CD8-positive, alpha-beta memory T cell (primary cell): Measurements from ENCODE around the gene MMP28. TPM values are rescaled to one million over a fixed set of nuclear protein-coding genes. Genes with fewer than 3 reads are reported as not detected.

Experiments used
- polyA plus RNA-seq: library from polyadenylated mRNA; unstranded; fragments of 300-500 nt; fragmentation: Illumina TruSeq; gene quantifications from one replicate; pipeline ENCODE4 v1.2.3, GENCODE V29; 2021
- total RNA-seq, 2 experiments: library from RNA; stranded (reverse); gene quantifications; one replicate each; pipeline ENCODE4 v1.2.3, GENCODE V29; 2021

Gene MMP28
- total and polyA plus RNA-seq, 3 experiments from 2014 or later, result not detected

Other genes with a start within 250 kb of the MMP28 start
- under 1 TPM; 0.15 to 0.16 TPM for gene SLFN14, start 234.8 kb downstream of the MMP28 start, total RNA-seq
- 0.13 TPM for gene SLFN14, start 234.8 kb downstream of the MMP28 start, polyA plus RNA-seq
- 1 to 10 TPM; 8.3 to 8.5 TPM for gene PEX12, start 217.1 kb downstream of the MMP28 start, total RNA-seq
- gene PEX12, start 217.1 kb downstream of the MMP28 start, polyA plus RNA-seq, result 2.0 TPM
- 100 to 1,000 TPM; 163 to 178 TPM for gene AP2B1, start 208.3 kb downstream of the MMP28 start, total RNA-seq
- gene AP2B1, start 208.3 kb downstream of the MMP28 start, polyA plus RNA-seq, result 67.9 TPM
- under 1 TPM; 0.79 to 0.80 TPM for gene RASL10B, start 64.0 kb downstream of the MMP28 start, total RNA-seq
- 0.12 TPM for gene RASL10B, start 64.0 kb downstream of the MMP28 start, polyA plus RNA-seq
- gene GAS2L2, start 42.4 kb downstream of the MMP28 start, total RNA-seq, result under 1 TPM in 1 of 2 experiments, not detected in 1; 0.07 TPM
- not detected for gene GAS2L2, start 42.4 kb downstream of the MMP28 start, polyA plus RNA-seq
- not detected for gene C17orf50, start 34.8 kb downstream of the MMP28 start, total RNA-seq
- gene C17orf50, start 34.8 kb downstream of the MMP28 start, polyA plus RNA-seq, result not detected
- gene TAF15, start 13.8 kb upstream of the MMP28 start, total RNA-seq, result 100 to 1,000 TPM; 274 to 291 TPM
- 21.5 TPM for gene TAF15, start 13.8 kb upstream of the MMP28 start, polyA plus RNA-seq
- 1 to 10 TPM; 2.3 to 2.6 TPM for gene HEATR9, start 73.2 kb upstream of the MMP28 start, total RNA-seq
- gene HEATR9, start 73.2 kb upstream of the MMP28 start, polyA plus RNA-seq, result 0.55 TPM
- gene CCL5, start 84.7 kb upstream of the MMP28 start, total RNA-seq, result 100 to 1,000 TPM; 580 to 591 TPM
- gene CCL5, start 84.7 kb upstream of the MMP28 start, polyA plus RNA-seq, result 2,769 TPM
- 1 to 10 TPM; 2.5 to 3.1 TPM for gene RDM1, start 135.1 kb upstream of the MMP28 start, total RNA-seq
- 2.8 TPM for gene RDM1, start 135.1 kb upstream of the MMP28 start, polyA plus RNA-seq
- gene LYZL6, start 148.1 kb upstream of the MMP28 start, total RNA-seq, result not detected
- not detected for gene LYZL6, start 148.1 kb upstream of the MMP28 start, polyA plus RNA-seq
- gene CCL16, start 185.9 kb upstream of the MMP28 start, total RNA-seq, result not detected
- gene CCL16, start 185.9 kb upstream of the MMP28 start, polyA plus RNA-seq, result not detected
- not detected for gene CCL14, start 191.1 kb upstream of the MMP28 start, total RNA-seq
- gene CCL14, start 191.1 kb upstream of the MMP28 start, polyA plus RNA-seq, result not detected
- not detected for gene CCL15, start 205.9 kb upstream of the MMP28 start, total RNA-seq
- gene CCL15, start 205.9 kb upstream of the MMP28 start, polyA plus RNA-seq, result not detected
- gene CCL23, start 222.3 kb upstream of the MMP28 start, total RNA-seq, result under 1 TPM in 1 of 2 experiments, not detected in 1; 0.37 TPM
- gene CCL23, start 222.3 kb upstream of the MMP28 start, polyA plus RNA-seq, result not detected